HuH-7 (cell line): ENCODE data around the gene CBR3.
"Not testable (repeated sequence)": the region's sequence is repeated elsewhere in the genome, so short reads cannot be mapped to it uniquely, and the experiment has no call there.

Experiments used
- DNase-seq: peaks from one replicate; pipeline ENCODE4 v3.0.0; 2011; ENCODE audit warnings: low spot score

The CBR3 gene

DNA sequence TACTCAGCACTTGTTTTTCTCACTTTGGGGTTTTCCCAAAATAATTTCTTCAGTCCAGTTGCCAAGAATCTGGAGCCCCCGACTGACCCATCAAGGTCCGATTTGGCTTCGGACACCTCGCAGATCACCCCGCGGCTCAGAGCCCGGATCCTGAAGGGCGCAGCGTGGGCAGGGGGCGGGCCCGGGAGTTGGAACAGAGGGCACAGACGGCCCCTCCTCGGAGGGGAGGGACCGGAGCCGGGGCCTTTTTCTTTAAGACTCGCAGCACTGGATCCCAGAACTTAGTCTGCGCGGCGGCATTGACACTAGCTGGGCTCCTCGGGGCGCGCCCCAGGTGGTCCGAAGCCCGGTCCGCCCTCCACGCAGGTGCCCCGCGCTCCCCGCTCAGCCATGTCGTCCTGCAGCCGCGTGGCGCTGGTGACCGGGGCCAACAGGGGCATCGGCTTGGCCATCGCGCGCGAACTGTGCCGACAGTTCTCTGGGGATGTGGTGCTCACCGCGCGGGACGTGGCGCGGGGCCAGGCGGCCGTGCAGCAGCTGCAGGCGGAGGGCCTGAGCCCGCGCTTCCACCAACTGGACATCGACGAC lies at the start of gene CBR3:
CBR3 (plus strand) TSS at position 277 of the 588 bp plus-strand sequence; CDS start at position 391, 114 bp downstream.
- DNase-seq, result no peak

DNA sequence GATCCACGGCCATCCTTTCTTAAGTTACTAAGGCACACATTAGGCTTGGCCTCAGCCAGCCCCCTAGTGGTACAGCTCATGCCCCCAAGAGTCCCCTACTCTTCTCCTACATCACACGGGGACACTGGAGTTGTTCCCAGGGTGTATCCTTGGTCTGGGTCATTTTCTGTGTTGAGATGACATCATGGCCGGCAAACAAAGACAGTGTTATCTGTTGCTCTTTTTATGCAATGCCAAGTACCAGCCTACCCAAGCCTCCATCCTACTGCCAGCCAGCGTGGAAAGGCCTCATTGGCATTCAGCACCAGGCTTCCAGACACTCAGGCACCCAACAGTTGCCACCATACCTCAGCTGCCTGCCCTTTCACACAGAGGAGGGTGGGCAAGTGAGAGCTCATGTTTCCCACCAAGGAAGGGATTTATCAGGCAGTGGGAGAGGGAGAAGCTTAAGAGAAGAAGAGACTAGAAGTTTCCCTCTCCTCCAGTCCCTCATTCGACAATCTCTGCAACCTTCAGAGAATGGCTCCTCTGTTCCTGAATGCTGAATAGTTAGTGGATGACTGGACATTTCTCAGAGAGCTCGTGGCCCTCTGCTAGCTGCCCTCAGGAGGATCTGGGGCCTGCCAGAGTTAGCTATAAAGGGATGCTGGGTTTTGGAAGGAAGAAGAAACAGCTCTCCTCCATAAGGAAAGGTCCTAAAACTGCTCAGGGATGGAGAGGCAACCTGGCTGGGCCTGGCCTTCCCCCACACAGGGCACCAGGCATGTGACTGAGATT lies 47.3 kb upstream of the CBR3 start:
- no peak for DNase-seq

DNA sequence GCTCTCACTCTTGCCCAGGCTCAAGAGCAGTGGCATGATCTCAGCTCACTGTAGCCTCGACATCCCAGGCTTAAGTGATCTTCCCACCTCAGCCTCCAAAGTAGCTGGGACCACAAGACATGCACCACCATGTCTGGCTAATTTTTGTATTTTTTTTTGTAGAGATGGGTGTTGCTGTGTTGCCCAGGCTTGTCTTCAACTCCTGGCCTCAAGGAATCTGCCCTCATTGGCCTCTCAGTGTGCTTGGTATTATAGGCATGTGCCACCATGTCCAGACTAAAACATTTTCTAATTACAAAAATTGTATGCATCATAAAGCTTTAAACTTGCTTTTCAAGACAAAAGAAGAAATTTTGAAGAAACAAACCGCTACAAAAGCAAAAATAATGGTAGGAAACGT lies 44.9 kb upstream of the CBR3 start:
- DNase-seq, result no peak

DNA sequence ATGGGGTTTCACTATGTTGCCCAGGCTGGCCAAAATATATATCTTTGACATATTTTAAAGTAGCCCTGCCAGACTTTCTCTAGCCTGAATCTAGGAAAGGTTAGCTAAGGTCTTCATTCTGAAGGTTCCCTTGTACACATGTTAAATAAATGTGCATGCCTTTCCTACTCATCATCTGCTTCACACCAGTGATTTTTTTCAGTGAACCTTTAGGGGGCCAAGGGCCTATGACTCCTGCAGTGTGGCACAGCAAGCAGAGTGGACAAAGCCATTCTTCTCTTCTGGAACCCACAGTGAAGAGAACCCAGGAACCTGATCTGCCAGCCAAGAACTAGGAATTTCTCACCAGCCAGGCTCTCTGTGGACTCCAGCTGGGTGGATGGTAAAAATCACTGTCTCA lies 42.2 kb upstream of the CBR3 start:
- DNase-seq, result no peak

DNA sequence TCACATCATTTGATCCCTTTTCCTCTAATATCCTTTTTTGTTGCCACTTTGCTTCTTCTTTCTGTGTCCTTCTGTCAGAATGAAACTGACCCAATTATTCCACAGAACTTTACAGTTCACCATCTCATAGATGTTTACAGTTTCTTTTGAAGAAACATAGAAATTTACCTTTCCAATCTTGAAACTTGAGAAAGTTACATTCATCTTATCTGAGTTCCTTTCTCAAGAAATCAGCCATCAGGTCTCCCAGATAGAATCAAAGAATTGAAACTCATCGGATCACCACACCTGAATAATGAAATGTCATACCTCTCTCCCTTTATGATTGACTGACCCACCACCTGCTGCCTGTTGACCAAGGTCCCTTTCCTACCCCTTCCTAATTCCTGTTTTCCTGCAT lies 41.4 kb upstream of the CBR3 start:
- DNase-seq, result no peak

DNA sequence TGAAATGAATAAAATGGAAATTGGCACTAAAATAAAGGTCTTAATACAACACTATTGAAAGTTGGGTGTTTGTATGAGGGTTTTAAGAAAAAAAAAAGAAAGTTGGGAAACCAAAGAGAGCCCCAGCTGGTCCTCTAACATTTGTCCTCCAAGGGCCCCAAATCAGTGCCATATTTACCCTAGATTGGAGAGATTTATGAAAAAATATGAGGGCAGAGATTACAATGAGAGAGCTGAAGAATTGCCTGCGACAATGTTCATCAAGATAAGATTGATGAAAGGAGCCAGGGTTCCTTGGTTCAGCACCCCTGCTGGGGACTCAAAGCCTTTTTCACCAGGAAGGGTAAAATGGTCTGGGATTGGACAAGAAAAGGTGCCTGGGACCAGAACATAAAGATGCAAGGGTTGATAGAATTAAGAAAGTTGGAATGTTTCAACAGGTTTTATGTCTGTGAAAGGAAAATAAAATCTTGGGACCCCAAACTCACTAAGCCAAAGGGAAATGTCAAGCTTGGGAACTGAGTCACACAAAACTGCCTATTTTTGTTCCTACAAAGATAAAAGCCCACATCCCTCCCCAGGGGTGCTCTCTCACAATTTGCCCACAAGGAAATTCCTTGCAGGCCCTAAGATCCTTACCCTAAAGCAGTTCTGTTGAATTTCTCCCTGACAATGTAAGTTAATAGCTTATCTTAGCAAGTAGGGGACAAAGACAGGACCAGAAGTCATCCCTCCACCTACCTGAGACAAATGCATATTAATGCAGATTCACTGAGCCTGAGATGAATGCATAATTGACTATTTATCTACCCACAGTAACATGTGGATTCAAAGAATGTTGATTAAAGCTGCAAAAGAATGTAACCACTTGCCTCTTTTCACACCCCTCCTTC lies 38.2 kb upstream of the CBR3 start:
- no peak for DNase-seq

DNA sequence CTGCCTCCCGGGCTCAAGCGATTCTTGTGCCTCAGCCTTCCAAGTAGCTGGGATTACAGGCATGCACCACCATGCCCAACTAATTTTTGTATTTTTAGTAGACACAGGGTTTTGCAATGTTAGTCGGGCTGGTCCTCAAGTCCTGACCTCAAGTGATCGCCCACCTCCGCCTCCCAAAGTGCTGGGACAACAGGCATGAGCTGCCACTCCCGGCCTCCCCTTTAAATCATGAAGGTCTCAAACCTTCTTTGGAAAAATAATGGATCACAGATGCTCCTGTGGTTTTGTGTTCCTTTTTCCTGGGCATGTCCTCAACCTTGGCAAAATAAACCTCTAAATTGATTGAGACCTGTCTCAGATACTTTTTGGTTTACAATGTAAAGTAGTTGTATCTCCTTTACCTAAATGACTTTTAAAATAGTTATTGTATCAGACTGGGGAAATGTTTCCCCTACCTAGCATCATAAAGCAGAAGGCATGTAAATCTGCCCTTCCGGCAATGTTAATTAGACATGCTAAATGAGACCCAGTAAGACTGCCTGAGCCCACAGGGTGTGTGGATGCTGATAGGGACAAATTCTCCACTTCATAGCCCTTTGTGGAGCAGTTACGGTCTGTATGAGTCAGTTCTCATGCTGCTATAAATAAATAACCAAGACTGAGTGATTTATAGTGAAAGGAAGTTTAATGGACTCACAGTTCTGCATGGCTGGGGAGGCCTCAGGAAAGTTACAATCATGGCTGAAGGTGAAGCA lies 37.3 kb upstream of the CBR3 start:
- DNase-seq, result no peak

DNA sequence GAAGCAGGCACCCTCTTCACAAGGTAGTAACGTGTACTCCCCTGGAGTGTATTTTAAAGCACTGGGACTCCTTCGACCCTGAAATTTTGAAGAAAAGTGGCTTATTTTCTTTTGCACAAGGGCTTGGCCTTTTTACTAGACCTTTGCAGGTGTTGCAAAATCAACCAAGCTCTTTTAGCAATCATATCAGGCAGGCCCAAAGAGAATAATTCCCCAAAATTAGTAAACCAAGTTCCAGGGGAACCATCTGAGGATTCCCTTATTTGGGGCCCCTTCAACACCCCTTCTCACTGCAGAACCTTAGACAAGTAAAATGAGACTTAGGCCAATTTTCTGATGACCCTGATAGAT lies 36.7 kb upstream of the CBR3 start:
- DNase-seq, result no peak

DNA sequence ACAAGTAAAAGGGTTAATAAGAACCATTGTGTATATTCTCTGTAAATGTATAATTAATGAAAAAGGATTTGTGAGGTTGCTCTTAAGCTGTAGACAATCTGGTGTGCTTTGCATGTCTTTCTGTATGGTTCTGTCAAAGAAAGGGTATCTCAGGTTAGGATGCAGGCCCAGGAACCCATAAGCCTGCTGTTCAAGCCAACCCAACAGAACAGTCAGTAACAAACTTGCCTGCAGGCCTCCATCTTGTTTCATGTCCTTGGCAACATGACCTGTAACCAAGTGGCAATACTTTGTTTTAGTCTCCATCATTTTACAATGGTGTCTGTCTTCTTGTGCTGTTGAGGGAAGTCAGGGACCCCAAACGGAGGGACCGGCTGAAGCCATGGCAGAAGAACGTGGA lies 35.9 kb upstream of the CBR3 start:
- DNase-seq, result no peak

DNA sequence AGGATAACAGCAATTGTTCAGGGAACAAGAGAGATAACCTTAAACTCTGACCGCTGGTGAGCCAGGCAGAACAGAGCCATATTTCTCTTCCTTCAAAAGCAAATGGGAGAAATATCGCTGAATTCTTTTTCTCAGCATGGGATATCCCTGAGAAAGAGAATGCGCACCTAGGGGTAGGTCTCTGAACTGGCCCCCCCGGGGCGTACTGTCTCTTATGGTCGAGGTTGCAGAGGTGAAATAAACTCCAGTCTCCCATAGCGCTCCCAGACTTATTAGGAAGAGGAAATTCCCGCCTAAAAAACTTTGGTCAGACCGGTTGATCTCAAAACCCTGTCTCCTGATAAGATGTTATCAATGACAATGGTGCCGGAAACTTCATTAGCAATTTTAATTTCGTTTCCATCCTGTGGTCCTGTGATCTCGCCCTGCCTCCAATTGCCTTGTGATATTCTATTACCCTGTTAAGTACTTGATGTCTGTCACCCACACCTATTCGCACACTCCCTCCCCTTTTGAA lies 35.1 kb upstream of the CBR3 start:
- DNase-seq, result not testable (repeated sequence)

DNA sequence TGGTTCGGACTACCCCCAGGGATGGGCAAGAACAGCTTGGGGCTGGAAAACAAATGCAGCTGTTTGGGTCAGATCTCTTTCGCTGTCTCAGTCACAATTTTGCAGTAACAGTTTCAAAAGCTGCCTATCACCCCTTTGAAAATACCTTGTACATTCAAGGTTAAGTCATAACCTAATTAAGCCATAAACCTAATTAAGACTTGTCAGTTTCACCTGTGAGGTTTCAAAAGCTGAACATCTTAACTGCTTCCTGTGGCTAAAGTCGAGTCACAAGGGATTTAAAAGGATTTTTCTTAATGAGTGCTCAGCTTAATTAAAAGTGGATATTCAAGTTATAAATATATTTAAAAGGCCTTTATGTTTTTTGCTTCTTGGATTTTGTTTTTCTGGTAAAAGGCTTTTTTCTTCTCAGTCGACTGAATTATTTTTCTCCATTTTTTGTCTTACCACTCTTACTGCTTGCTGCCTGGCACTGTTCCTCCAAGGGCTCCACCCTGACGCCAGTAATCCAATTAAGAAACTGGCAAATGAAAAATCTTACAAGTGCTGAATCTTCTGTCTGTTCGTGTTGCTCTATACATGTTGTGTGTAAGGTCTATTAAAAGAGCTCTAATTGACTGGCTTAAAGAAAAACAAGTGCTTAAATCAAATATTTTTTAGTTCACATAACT lies 33.8 kb upstream of the CBR3 start:
- DNase-seq, result no peak

DNA sequence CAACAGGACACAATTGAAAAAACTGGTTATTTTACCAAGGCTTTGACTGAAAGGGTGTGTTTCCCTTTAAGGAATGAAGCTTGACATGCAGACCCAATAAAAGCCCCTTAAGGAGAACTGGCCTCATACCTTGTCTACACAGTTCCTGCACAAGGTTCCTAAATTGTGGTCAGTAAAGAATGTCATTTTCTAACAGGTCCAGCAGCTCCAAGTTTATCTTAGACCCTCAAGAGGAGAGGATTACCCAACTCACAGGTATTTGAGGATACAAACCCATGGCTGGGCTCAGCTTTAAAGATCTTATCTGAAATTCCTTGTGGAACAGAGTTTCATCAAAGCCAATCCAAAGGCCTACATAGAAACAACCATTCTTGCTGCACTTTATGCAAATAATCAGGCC lies 31.4 kb upstream of the CBR3 start:
- no peak for DNase-seq

DNA sequence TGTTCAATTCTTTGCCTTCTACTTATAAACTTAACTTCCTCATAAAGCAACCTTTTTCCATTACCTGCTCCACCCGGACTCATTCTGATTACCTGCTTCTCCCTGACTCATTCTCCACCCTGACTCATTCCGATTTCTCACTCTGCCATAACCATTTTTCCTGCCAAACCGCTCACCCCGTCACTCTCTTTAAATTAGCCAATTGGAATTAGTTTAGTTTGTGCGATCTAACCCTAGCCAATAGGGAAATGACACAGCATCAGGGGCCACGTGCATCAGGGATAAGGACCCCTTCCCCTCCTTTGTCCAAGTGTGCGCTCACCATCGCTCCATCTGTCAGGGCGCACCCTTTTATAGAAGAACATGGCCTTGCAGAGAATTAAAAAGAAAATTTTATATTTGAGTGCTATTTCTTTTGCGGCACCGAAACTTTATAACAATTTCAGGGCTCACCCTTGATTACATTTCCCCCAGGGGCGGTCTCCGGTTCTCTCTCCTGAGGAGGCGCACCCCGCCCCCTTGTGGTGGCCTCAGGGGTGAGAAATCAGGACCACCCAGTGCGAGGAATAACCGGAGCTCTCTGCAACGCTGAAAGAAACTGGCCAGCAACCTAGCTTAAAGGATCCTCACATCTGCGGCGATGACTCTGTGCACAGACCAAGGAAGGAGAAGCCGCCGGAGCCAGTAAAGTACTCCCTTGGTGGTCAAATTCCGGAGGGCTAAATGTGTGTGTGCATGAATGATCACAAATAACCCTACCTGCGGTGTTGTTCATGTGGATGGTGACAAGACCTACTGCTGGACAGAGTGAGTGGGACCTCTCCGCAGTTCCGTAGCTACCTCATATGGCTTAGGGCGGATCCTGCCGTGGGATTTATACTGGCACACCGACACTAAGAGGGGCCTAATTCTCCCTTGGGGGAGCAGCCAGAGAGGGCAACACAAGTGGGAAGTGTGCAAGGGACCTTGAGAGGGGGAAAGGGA lies 30.3 kb upstream of the CBR3 start:
- DNase-seq, result no peak

DNA sequence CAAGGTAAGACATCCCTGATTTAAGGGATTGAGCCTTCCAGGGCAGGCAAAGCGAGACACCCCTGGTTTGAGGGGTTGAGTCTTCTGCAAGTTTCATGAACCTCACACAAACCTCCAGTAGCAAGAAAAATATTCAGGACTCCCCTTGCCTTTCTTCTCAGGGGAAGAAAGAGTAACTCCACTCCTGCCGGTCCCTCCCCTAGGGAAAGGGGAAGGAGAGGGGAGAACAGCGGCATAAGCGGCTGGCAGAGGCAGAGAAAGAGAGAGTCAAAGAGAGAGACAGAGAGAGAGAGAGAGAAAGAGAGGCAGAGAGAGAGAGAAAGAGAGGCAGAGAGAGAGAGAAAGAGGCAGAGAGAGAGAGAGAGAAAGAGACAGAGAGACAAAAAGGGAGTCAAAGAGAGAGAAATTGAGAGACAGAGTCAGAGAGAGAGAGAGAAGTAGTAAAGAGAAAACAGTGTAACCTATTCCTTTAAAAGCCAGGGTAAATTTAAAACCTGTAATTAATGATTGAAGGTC lies 29.5 kb upstream of the CBR3 start:
- no peak for DNase-seq

DNA sequence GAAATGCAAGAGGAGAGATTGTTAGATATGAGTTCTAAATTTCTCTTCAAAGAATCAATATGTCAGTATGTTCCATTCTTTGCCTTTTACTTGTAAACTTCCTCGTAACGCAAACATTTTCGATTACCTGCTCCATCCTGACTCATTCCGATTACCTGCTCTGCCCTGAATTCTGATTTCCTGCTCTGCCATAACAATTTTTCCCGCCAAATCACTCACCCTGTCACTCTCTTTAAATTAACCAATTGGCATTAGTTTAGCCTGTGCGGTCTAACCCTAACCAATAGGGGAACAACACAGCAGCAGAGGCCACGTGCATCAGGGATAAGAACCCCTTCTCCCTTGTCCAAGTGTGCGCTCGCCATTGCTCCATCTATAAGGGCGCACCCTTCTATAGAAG lies 25.0 kb upstream of the CBR3 start:
- no peak for DNase-seq

DNA sequence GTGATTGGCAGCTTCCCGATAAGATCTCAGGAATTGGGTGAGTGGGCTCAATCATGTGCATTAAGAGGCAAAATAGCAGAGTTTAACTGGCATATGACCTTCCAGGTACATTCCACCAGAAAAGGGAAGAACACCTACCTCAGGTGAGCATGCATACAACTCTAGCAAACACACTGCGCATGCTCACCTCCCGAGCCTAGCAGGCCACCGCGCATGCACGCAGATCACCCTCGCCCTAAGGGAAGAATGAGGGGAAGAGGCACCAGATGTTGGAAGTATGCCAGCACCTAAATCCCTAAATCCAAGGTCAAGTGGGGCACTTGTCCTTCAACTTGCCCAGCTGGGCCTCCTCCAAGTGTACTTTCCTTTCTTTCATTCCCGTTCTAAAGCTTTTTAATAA lies 23.6 kb upstream of the CBR3 start:
- DNase-seq, result no peak

DNA sequence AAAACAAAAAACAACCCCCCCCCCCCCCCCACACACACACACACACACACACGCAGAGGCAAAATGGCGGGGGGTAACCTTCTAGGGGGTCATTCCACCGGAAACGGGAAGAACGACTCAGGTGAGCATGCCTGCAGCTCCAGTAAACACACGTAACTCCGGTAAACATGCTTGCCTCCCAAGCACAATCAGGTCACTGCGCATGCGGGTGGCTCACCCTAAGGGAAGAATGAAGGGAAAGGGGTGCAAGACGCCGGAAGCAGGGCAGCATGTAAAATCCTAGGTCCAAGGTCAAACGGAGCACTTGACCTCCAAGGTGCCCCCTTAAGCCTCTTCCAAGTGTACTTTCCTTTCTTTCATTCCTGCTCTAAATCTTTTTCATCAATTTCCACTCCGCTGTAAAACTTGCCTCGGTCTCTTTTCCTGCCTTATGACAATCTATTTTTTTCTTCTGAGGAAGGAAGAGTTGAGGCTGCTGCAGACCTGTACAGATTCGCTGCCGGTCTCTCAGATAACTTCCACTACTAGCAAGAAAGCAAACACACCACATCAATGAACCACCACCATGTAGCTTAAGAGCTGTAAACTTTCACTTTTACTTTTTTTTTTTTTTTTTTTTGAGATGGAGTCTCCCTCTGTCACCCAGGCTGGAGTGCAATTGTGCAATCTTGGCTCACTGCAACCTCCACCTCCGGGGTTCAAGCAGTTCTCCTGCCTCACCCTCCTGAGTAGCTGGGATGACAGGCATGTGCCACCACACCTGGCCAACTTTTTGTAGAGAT lies 21.0 kb upstream of the CBR3 start:
- no peak for DNase-seq

DNA sequence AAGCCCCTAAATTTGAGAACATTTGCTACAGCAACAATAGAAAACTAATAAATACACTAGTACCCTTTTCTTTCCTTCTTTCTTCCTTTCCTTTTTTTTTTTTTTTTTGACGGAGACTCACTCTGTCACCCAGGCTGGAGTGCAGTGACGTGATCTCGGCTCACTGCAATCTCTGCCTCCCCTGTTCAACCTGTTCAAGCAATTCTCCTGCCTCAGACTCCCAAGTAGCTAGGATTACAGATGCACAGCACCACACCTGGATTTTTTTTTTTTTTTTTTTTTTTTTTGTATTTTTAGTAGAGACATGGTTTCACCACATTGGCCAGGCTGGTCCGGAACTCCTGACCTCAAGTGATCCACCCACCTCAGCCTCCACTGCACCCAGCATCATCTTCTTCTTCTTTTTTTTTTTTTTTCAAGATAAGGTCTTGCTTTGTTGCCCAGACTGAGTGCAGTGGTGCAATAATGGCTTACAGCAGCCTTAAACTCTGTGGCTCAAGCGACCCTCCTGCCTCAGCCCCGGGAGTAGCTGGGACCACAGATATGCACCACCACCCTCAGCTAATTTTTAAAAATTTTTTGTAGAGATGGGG lies 19.6 kb upstream of the CBR3 start:
- DNase-seq, result no peak

DNA sequence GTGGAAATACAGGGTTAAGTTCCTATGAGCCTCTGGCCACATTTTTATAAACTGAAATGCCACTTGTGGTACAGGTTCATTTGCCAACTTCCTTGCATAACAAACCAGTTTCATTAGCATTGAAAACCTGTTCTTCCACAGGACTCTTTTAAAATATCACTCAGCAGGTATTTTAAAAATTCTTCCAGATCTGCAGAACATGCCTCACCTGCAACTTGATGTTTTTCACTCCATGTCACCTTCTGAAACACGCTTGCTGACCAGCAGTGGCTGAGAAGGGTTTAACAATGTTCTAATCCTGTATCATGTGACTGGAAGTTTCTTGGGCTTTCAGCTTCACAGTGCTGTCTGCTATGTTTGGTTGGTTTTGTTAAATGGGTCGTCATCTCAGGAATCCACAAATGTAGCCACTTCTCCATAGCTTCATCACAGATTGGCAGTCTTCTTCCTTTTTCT lies 17.6 kb upstream of the CBR3 start:
- no peak for DNase-seq
